Stimulated activated CD8-positive, alpha-beta memory T cell treated with anti-CD3 and anti-CD28 coated beads, Interleukin-4, amount 100 ng/mL, for 1 hour (primary cell): ENCODE results near the gene TSPEAR.

Experiments
- DNase-seq, 2 donors: peaks; one replicate each; pipeline ENCODE4 v3.0.0-alpha.2; 2020; ENCODE audit warnings: low read depth in 2 of 2, low spot score in 1 of 2

Gene TSPEAR

DNA sequence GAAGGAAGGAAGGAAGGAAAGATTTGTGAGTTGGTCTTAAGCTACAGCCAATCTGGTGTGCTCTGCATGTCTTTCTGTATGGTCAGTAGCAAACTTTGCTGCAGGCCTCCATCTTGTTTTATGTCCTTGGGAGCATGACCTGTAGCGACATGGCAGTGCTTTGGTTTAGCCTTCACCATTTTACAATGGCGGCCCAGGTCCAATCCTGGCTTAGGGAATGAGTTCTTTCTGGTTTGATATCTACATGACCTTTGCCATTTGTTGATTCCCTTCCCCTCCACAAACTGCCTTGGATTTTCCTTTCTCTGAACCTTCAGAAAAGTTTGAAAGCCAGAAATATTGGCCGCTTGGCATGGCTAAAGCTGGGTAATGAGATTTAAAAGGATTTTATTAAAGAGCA, 30.5 kb upstream of the TSPEAR start:
- no peak for DNase-seq

DNA sequence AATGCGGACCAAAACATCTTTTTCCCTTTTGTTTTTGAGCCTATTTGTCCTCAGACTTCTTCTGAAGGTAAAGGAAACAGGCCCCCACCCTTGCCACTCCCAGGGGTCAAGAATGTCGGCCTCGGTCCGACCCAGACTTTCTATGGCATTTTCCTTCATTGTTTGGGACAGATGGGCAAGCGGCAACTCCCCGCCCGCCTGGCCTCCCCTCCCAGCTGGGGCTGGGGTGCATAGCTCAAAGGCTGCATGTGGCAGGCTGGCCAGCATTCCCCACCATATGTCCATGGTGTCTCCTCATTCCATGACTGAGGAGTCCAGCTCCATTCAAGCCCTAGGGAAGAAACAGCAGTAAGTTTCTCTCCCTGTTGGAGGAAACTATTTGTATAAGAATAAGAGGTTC, 29.4 kb upstream of the TSPEAR start:
- no peak for DNase-seq

DNA sequence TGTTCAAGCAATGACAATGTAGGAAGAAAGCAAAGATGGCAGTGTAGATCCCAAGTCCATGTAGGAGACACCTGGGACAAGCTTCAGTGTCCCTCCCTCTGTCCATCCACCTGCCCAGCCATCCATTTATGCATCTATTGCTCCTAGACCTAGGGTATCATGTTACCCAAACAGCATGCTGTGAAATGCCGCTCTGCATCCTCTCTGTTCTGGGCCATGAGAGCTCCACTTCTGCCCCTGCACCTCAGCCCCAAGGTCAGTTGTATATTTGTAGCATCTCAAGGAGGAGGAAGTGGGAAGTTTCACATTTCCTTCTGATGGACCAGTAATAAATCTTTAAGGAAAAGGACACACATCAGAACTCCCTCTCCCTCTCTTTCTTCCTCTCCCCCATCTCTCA, 27.9 kb upstream of the TSPEAR start:
- DNase-seq: no peak

DNA sequence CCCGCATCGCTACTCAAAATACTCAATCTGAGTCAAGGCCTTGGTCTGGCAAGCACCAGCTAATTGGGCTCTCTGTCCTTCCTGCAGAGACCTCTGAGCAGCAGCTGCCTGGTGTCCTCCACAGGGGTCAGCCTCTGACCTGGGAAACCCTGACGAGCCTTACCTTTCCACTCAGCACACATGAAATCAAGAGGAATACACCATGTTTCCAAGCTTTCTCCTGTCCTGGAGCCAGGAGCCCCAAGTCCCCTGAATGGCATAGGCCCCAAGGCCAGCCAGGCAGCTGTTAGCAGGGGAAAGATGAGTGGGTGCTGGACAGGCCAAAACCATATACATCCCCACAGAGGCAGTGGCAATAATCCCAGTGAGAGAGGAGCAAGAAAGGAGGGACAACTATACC, 27.2 kb upstream of the TSPEAR start:
- DNase-seq: no peak

DNA sequence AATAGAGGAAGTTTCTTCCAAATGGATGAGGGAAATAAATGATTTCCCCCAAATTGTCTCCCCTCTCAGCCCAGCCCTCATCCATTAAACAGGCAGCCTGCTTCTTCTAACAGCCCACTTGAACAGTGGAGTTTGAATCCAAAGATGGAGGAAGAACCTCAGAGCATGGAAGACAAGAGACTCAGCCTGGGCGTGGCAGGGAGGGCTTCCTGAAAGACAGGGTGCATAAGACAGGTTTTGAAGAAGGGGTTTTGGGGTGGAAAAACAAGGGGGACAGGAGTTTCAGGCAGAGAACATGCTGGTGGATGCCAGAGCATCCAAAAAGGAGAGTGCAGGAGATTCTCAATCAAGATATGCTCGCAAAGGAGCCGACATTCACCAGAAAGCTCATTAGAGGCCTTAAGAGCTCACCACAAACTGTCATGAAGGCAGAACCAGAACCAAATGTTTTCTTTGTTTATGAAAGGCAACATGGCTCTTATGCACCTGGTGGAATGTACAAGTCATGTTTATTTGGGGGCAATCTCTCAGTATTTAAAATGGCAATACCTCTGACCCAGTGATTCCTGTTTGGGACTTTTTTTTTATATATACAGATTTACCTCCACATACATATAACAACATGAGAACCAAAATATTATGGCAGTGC, 26.5 kb upstream of the TSPEAR start:
- no peak for DNase-seq

DNA sequence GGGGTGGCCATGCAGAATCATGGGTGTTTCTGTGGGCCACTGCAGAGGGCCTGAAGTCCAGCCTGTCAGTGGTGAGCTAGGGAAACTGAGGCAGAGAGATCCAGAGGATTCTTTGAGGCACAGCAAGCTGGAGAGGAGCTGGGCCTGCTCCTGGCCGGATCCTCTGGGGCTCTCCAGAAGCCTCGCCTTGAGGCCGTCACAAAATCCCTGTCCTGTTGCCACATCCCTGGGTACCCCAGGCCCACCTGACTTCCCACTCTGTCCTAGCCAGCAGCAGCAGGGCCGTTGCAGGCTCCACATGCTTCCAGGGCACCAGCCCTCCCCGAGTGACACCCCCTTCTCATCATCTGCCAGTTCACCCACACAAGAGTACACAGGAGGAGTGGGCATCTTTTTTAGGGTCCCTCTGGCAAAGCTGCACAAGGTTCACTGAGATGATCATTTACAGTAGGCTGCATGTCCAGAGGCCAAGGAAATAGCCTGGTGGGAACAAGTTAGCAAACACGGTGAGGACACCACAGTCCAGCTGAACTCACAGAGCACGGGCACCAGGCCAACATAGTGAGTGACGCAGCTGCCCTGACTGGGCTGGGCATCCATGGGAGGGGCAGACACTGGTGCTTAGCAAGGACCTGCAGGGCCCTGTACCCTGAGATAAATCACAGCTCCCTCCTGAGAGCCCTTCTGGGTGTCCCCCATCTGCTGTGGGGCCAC, 25.1 kb upstream of the TSPEAR start:
- no peak for DNase-seq

DNA sequence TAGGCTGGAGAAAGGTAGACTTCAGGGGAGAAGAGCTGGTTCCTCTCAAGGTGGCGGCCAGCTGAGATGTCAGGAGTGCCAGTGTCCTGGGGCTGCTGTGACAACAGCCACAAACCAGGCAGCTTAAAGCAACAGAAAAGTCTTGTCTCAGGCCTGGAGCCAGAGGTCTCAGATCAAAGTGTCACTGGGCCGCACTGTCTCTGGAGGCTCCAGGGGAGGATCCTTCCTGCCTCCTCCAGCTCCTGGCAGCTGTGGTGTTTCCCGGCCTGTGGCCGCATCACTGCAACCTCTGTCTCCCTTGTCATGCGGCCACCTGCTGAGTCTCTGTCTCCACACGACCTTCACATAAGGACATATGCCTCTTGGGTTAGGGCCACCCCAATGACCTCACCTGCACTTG, 24.4 kb upstream of the TSPEAR start:
- no peak for DNase-seq

DNA sequence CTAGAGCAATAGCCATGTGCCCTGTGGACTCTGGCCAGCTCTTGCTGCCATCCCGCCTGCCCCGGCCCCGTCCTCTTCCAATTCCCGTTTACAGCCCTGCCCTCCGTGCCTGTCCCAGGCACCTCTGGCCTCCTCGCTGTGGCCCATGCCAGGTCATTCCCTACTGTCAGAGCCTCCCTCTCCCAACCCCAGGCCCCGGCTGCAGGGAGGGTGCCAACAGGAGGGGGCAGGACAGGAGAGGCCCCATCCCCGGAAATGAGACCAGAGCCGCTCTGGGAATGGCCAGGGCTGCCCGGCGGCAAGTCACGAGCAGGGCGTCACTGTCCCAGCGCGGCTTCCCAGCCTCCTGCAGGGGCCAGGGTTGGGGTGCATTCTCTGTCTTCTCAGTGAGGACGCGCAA, 23.5 kb upstream of the TSPEAR start:
- no peak for DNase-seq

DNA sequence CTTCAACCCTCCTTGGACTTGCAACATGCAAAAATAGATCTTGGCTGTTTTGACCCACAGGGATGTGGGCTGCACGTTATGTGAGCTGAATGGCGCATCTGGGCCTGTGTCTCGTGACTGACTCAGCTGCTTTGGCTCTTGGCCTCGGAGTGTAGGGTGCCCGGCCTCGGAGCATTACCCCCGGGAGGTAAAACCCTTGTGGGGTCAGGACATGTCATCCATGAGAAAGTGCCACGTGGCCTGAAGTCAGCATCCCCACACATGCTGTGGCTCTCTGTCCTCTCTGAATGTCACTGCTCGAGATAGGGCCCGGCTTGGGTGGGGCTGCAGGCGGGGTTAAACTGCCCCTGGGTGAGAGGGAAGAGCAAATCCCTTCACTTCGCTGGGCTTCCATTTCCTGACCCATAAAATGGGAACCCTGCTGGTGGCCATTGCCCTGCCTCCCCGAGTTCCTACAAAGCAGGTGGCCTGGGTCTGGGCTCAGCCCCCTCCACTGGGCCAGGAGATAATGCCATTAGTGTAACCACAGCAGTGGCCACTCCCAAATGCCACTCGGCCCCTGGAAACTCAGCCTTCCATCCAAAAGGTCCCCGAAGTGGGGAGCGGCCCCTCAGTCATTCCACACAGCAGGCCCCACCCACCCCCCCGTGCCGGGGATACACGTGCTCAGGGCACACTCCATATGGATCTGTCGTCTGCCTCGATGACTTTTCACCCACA, 22.8 kb upstream of the TSPEAR start:
- no peak for DNase-seq

DNA sequence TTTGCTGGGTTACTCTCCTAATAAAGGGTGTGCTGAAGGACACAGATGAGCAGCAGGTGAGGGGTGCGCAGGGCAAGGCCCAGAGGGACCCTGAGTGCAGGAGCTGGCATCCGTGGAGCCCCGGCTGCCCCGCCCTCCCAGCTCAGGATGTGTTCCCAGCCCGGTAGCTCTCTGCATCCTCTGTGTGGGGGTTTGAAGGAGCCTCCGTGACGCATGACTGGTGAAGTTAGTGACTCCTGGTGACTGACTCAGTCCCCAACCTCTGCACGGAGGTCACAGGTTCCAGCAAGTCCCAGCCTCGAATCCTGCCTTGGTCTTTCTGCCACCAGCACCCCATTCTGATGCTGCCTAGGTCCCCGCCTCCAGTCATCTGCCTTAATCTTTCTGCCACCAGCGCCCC, 21.6 kb upstream of the TSPEAR start:
- no peak for DNase-seq

DNA sequence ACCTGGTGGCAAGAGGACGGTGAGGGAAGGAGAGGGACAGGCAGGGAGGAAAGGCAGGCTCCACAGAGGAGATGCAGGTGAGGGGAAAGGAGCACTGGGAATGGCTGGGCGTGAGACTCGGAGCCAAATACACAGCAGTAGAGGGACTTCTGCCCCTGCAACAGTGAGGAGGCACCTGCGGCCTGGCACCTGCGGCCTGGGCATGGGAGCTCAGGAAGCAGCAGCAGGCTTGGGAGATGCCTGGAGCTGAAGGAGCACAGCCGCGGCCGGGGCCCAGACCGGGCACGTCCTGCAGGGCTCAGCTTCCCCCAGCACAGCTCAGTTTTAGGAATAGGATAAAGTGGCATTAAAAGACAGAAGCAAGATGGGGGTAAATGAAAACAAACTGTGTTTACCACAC, 20.9 kb upstream of the TSPEAR start:
- no peak for DNase-seq

DNA sequence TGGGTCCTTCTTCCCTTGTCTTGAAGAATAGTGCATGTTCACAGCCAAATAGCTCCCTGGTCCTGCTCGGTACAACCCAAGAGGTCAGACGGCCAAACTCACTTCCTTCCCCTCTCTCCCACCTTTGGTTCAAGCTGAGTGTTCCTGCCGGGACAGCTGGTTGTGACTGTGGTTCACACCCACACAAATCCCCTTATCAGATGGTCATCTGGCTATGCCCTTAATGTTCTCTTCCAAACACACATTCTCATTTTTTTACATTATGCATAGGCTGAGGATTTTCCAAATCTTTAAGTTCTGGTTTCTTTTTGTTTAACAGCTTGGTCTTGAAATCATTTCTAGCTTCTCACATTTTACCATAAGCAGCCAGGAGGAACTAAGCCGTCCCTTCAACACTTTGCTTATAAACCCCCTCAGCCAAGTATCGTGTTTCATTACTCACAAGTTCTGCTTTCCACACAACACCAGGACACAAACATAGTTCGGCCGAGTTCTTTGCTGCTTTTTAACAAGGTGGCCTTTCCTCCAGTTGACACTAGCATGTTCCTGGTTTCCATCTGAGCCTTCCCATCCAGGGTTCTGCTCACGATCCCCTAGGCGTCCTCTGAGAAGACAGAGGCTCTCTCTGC, 19.7 kb upstream of the TSPEAR start:
- DNase-seq: no peak

DNA sequence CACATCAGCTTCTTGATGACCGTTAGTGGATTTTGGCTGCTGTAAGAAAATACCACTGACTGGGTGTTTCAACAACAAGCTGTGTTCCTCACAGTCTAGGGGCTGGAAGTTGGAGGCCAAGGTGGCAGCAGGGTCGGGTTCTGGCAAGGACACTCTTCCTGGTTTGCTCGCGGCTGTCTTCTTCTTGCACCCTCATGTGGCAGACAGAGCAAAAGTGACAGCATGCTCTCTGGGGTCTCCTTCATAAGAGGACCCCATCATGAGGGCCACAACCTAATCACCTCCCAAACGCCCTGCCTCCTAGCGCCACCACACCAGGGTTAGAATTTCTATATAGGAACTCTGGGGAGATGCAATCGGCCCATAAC, 18.6 kb upstream of the TSPEAR start:
- DNase-seq: no peak

DNA sequence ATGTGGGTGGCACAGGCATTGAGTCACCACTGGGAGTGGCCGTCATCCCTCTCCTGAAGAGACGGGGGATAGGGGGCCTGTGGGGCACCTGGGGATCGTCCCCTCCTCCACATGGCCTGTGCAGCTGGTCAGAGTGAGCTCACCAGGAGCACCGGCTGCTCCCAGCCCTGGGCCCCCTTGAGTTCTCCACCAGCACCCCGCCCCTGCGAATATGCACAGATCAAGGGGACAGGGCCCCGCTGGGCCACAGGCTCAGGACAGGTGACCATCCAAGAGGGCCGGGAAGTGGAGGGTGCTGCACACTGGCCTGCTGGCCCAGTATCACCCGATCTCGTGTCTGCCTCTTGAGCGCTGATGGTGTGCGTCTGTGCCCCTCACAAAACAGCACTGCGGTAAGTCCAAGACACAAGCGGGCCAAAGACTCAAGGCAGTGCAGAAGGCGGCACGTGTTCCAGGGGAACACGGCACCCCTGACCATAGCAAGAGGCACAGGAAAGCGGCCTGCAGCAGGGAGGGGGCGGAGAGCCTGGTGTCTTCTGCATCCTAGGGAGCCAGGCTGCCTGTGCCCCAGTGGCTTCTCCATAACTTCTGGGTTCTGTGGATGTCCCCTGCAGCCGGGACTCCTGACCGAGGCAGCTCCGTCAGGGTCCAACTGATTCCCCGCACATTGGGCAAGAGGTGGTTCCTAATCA, 18.1 kb upstream of the TSPEAR start:
- no peak for DNase-seq

DNA sequence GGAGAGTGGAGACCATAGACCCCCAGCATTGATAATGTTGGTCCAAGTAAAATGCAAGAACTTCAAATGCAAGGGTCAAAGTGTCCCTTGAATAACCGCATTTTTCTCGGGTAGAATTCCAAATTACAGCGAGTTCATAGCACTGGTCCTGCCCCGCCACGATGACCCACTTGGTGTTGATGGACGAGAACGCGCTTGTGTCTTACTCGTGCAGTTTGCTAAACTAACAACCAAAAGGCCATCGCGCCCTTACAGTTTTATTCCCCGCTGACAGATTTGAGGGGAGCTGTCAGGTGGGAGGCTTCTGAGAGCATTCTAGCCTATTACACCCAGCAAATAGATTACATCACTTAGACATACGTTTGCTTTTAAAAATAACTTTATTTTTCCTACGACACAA, 17.3 kb upstream of the TSPEAR start:
- no peak for DNase-seq

DNA sequence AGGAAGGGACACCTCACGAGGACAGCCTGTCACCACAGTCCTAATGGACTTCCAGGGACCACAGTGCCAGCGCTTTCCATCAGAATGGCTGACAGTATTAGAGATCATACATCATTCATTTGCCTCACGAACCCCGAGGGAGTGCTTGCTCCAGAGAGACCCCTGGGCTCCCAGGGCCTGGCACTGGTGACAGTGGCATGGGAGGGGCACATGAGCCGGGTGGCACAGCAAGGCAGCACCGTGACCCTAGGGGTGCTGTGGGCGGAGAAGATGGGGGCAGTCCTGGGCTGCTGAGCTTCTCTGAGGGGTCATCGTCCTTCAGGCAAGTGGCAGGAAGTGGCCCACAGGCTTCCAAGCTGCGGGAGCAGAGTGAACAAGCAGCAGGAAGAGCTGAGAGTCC, 16.4 kb upstream of the TSPEAR start:
- DNase-seq: no peak

DNA sequence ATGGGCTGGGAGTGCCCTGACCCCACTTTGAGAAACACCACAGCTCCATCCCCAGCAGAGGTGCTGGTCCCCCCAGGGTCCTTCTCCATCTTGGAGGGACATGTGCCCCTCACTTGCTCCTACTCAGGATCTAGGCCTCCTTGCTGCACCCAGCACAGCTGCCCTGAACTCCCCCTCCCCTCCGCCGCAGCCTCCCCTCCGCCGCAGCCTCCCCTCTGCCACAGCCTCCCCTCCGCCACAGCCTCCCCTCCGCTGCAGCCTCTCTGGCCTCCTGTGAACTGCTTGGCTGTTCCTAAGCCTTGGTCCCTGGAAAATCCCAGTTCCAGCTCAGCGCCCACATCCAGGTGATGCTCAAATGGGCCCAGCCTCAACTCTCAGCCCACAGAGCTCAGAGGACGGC, 15.9 kb upstream of the TSPEAR start:
- DNase-seq: no peak

DNA sequence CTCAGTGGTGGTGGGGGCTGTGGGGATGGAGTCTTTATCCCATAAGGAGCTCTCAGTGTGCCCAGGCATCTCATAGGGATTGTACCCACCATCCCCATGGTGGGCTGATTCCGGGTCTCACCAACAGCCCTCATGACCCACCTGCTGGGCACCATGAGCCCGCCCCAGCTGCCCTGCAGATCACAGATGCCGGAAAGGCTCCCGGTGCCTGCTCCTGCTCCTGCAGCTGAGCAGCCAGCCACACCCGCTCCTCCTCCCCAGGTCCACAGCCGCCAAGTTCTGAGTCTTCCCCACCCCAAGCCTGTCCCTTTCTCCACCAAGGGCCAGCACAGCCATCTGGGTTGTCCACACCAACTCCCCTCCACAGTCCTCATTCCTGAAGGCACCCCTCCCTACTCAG, 15.5 kb upstream of the TSPEAR start:
- no peak for DNase-seq

DNA sequence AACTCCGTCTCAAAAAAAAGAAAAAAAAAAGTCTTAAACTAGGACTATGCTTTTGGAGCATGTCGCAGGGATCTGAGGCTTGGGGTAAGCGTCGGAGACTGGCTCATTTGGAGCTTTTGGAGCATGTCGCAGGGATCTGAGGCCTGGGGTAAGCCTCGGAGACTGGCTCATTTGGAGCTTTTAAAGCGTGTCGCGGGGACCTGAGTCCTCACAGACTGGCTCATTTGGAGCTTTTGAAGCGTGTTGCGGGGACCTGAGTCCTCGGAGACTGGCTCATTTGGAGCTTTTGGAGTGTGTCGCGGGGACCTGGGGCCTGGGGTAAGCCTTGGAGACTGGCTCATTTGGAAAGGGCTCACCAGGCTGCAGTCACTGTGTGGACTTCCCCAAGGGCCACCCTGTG, 13.6 kb upstream of the TSPEAR start:
- DNase-seq: no peak

DNA sequence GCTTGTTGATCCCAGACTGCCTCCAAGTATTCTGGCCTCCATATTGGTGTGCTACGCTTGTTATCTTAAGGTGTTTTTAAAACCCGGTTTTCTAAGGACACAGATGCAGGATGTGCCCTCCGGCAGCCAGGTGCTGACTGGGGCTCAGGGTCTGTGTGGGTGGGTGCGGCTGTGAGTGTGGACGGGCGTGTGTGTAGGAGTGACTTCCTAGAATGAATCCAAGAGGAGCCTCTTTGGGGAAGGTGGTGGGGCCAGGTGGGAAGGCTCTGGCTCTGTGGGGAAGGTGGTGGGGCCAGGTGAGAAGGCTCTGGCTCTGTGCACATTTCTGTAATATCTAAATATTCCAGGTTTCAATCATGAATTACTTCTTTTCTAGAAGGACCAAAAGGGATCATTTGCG, 12.8 kb upstream of the TSPEAR start:
- DNase-seq: no peak
